Bronchial epithelial cell (primary cell): Measurements from ENCODE around the gene ITPR3. TPM values are rescaled to one million over a fixed set of nuclear protein-coding genes. Genes with fewer than 3 reads are reported as not detected.

Source experiments
- DNase-seq: peaks from one replicate; pipeline ENCODE4 v3.0.0-alpha.2; 2010; ENCODE audit warnings: low read depth
- FAIRE-seq: peaks from 2 replicates; lab custom pipeline; 2011; peaks lifted over from hg19 to GRCh38; lab: Jason Lieb, UNC
- H3K27me3 ChIP-seq: 2 replicates; pipeline ENCODE4 v1.5.1; 2011; ENCODE audit warnings: low read length; ENCODE audit not compliant: control insufficient read depth, insufficient read depth
- H3K36me3 ChIP-seq: 2 replicates; pipeline ENCODE4 v1.5.1; 2011; ENCODE audit warnings: low read length; ENCODE audit not compliant: control insufficient read depth, insufficient read depth
- H3K4me3 ChIP-seq: 2 replicates; pipeline ENCODE4 v1.5.1; 2011; ENCODE audit warnings: mild to moderate bottlenecking, low read depth, low read length, control low read depth
- CTCF ChIP-seq: IDR thresholded peaks from 2 replicates; pipeline ENCODE4 v1.5.1; 2011; ENCODE audit warnings: mild to moderate bottlenecking, moderate library complexity, low read length, control low read depth, inconsistent platforms; ENCODE audit not compliant: insufficient read depth, severe bottlenecking
- total RNA-seq: library from RNA; depleted of rRNA; stranded (reverse); fragments of >200 nt; gene quantifications from 2 replicates; pipeline ENCODE4 v1.2.1, GENCODE V29; 2014

ITPR3 gene
- total RNA-seq, 1 donor from 2014 or later: 95.6 TPM

- H3K4me3 ChIP-seq: no peak overlapping the region
- no peak for DNase-seq
- TF ChIP-seq CTCF: no peak
- no peaks in the 10 kb centered on the region for H3K27me3 ChIP-seq
- H3K36me3 ChIP-seq: peaks cover 13% of the 10 kb centered on the region
- no peak for FAIRE-seq
These were observed 83.3 kb downstream of the ITPR3 start for GRCh38 chr6:33704215-33705066.

- H3K36me3 ChIP-seq: peaks cover 13% of the 10 kb centered on the region
- no peak for FAIRE-seq
- H3K27me3 ChIP-seq: no peaks in the 10 kb centered on the region
- TF ChIP-seq CTCF: no peak
- no peak overlapping the region for H3K4me3 ChIP-seq
- peak; percentile 53 for DNase-seq
These were observed 84.3 kb downstream of the ITPR3 start for GRCh38 chr6:33705268-33705885.

GRCh38 chr6:33705955-33706725, 85.0 kb downstream of the ITPR3 start:
- FAIRE-seq: no peak
- H3K36me3 ChIP-seq: peaks cover 13% of the 10 kb centered on the region
- H3K4me3 ChIP-seq: no peak overlapping the region
- H3K27me3 ChIP-seq: no peaks in the 10 kb centered on the region
- no peak for DNase-seq
- TF ChIP-seq CTCF: no peak

GRCh38 chr6:33707771-33708170, 86.6 kb downstream of the ITPR3 start:
- no peak overlapping the region for H3K4me3 ChIP-seq
- TF ChIP-seq CTCF: no peak

GRCh38 chr6:33708516-33709204, 87.5 kb downstream of the ITPR3 start:
- FAIRE-seq (no peak), DNase-seq (no peak)
- H3K36me3 ChIP-seq: peaks cover 13% of the 10 kb centered on the region
- no peak overlapping the region for H3K4me3 ChIP-seq
- no peaks in the 10 kb centered on the region for H3K27me3 ChIP-seq
- no peak for TF ChIP-seq CTCF

More at GRCh38 chr6:33707771-33708170, 86.6 kb downstream of the ITPR3 start:
- DNase-seq (no peak), FAIRE-seq (no peak)
- H3K36me3 ChIP-seq: peaks cover 13% of the 10 kb centered on the region
- H3K27me3 ChIP-seq: no peaks in the 10 kb centered on the region
